A549 (cell line): ENCODE measurements around the gene ERCC5. TPM values are rescaled to one million over a fixed set of nuclear protein-coding genes. Genes with fewer than 3 reads are reported as not detected.

Experiments used
- ATAC-seq, 2 experiments: fragments of 200-7000 bp in 1 of 2; fragments of >200 bp in 1 of 2; cut with Nextera tagmentation in 1 of 2; cut with Tn5 transposase in 1 of 2; 3 replicates each; pipeline versions ENCODE4 v1.8.0 to v1.9.1; 2018 to 2020; ENCODE audit warnings: mild to moderate bottlenecking in 1 of 2, moderate library complexity in 1 of 2
- CTCF ChIA-PET: fragments of 300-600 bp; sonication (Branson Sonifier 250); formaldehyde crosslinking; extraction: SDS; loops from one replicate; lab custom pipeline; 2021; ENCODE audit warnings: antibody characterized with exemption, inconsistent platforms; lab: Yijun Ruan, JAX
- POLR2A ChIA-PET: fragments of 350-600 bp; formaldehyde crosslinking; extraction: SDS; loops from one replicate; lab custom pipeline; 2021; ENCODE audit warnings: antibody characterized with exemption, inconsistent platforms; lab: Yijun Ruan, JAX
- DNase-seq, 2 experiments: peaks; one replicate each; pipeline versions ENCODE4 v3.0.0 to v3.0.0-alpha.2; 2011 to 2016; ENCODE audit warnings: low read depth in 1 of 2, low spot score in 1 of 2
- FAIRE-seq: peaks from 2 replicates; lab custom pipeline; 2011; peaks lifted over from hg19 to GRCh38; lab: Jason Lieb, UNC
- H3K27ac ChIP-seq, 2 experiments: fragments of >200 bp; sonication (Bioruptor Twin); formaldehyde crosslinking; 3 replicates each; pipeline ENCODE4 v1.5.1; 2016 to 2017
- H3K4me1 ChIP-seq: fragments of >200 bp; sonication (Bioruptor Twin); formaldehyde crosslinking; 3 replicates; pipeline ENCODE4 v1.6.1; 2016
- H3K4me2 ChIP-seq: fragments of >200 bp; sonication (Bioruptor Twin); formaldehyde crosslinking; 3 replicates; pipeline ENCODE4 v1.6.1; 2016
- H3K4me3 ChIP-seq: fragments of >200 bp; sonication (Bioruptor Twin); formaldehyde crosslinking; 3 replicates; pipeline ENCODE4 v1.5.1; 2016
- H3K9me3 ChIP-seq: fragments of >200 bp; sonication (Bioruptor Twin); formaldehyde crosslinking; 3 replicates; pipeline ENCODE4 v1.6.1; 2016
- CBX2 ChIP-seq: fragments of 200-600 bp; sonication (generic); IDR thresholded peaks from 2 replicates; pipeline ENCODE4 v1.6.1; 2016; ENCODE audit warnings: low read depth, mild to moderate bottlenecking, borderline replicate concordance
- CBX8 ChIP-seq: fragments of 200-600 bp; sonication (generic); IDR thresholded peaks from 2 replicates; pipeline ENCODE4 v1.6.1; 2016
- CHD4 ChIP-seq: fragments of 200-600 bp; sonication (generic); IDR thresholded peaks from 2 replicates; pipeline ENCODE4 v1.6.1; 2016; ENCODE audit warnings: antibody characterized with exemption, mild to moderate bottlenecking, borderline replicate concordance
- FOSB ChIP-seq: fragments of 250-450 bp; sonication (Bioruptor Pico); IDR thresholded peaks from 2 replicates; pipeline ENCODE4 v1.5.0; 2020; ENCODE audit warnings: mild to moderate bottlenecking, moderate library complexity
- FOSL2 ChIP-seq, 2 experiments: fragments of 450-650 bp in 1 of 2; fragments of >200 bp in 1 of 2; sonication (Bioruptor Twin) in 1 of 2; formaldehyde crosslinking; IDR thresholded peaks; 2 replicates each; pipeline versions ENCODE4 v1.5.0 to v1.6.1; 2016 to 2020; ENCODE audit warnings: mild to moderate bottlenecking in 1 of 2, moderate library complexity in 1 of 2
- GATA3 ChIP-seq: IDR thresholded peaks from 2 replicates; pipeline ENCODE4 v1.6.1; 2012; ENCODE audit warnings: borderline replicate concordance
- HDAC2 ChIP-seq: fragments of 200-600 bp; sonication (generic); IDR thresholded peaks from 2 replicates; pipeline ENCODE4 v1.6.1; 2016
- HOXA7 ChIP-seq: fragments of 250-450 bp; sonication (Bioruptor Pico); IDR thresholded peaks from 2 replicates; pipeline ENCODE4 v1.5.0; 2020; ENCODE audit warnings: mild to moderate bottlenecking, moderate library complexity
- HOXB13 ChIP-seq: fragments of 250-450 bp; sonication (Bioruptor Pico); IDR thresholded peaks from 2 replicates; pipeline ENCODE4 v1.5.0; 2020; ENCODE audit warnings: low read depth, mild to moderate bottlenecking, moderate library complexity
- NFE2L2 ChIP-seq: fragments of 150-350 bp; conservative IDR thresholded peaks from 2 replicates; pipeline ENCODE4 v1.6.1; 2014; ENCODE audit warnings: low read length
- NR3C1 ChIP-seq: fragments of >200 bp; sonication (Bioruptor Twin); formaldehyde crosslinking; IDR thresholded peaks from 3 replicates; pipeline ENCODE4 v1.6.1; 2017
- PHF8 ChIP-seq: fragments of 200-600 bp; sonication (generic); IDR thresholded peaks from 2 replicates; pipeline ENCODE4 v1.6.1; 2016; ENCODE audit warnings: low read depth, mild to moderate bottlenecking, antibody characterized with exemption, moderate library complexity, borderline replicate concordance
- POLR2A ChIP-seq: IDR thresholded peaks from 2 replicates; pipeline ENCODE4 v1.6.1; 2012; ENCODE audit warnings: mild to moderate bottlenecking, low read length
- RFX5 ChIP-seq: fragments of 450-650 bp; IDR thresholded peaks from 2 replicates; pipeline ENCODE4 v1.7.1; 2014; ENCODE audit warnings: antibody characterized with exemption, mild to moderate bottlenecking, moderate library complexity
- RNF2 ChIP-seq: fragments of 200-600 bp; sonication (generic); IDR thresholded peaks from 2 replicates; pipeline ENCODE4 v1.6.1; 2016; ENCODE audit warnings: low read depth, mild to moderate bottlenecking, antibody characterized with exemption, moderate library complexity, borderline replicate concordance
- SREBF2 ChIP-seq: fragments of 450-650 bp; IDR thresholded peaks from 2 replicates; pipeline ENCODE4 v1.6.1; 2014; ENCODE audit warnings: mild to moderate bottlenecking, moderate library complexity
- ZC3H11A ChIP-seq: fragments of 450-650 bp; IDR thresholded peaks from 2 replicates; pipeline ENCODE4 v1.6.1; 2014; ENCODE audit warnings: antibody characterized with exemption, mild to moderate bottlenecking
- ZNF302 ChIP-seq: fragments of 250-450 bp; sonication (Bioruptor Pico); IDR thresholded peaks from 2 replicates; pipeline ENCODE4 v1.9.0; 2021; ENCODE audit warnings: inconsistent platforms, mild to moderate bottlenecking, moderate library complexity
- ZSCAN20 ChIP-seq: fragments of 250-450 bp; sonication (Bioruptor Pico); IDR thresholded peaks from 2 replicates; pipeline ENCODE4 v1.8.0; 2022; ENCODE audit warnings: mild to moderate bottlenecking, moderate library complexity
- WGBS: methylation state at CpG from one replicate; pipeline ENCODE4 v1.1.6; 2017; ENCODE audit errors: missing lambda C conversion rate; 5-methylcytosine and 5-hydroxymethylcytosine counted together
- polyA plus RNA-seq, 4 experiments: library from polyadenylated mRNA; depleted of rRNA in 3 of 4; stranded (reverse); fragments of >200 nt; fragmentation: RNase III in 1 of 4; extraction: RNeasy Plus Mini Kit Qiagen cat#74134 plus additional on column Dnase treatment in 1 of 4; gene quantifications; 2 replicates in 3 of 4; 3 replicates in 1 of 4; pipeline ENCODE4 v1.2.3, GENCODE V29; 2011 to 2017
- TF ChIP-seq, protein P1 (sequence below): fragments of 250-450 bp; sonication (Bioruptor Pico); IDR thresholded peaks from 2 replicates; pipeline ENCODE4 v1.5.0; 2021; ENCODE audit warnings: mild to moderate bottlenecking, moderate library complexity, borderline replicate concordance
- TF ChIP-seq, protein P2 (sequence below): fragments of >200 bp; sonication (Bioruptor Twin); formaldehyde crosslinking; IDR thresholded peaks from 2 replicates; pipeline ENCODE4 v1.6.1; 2016
- TF ChIP-seq, protein P3 (sequence below): fragments of >200 bp; sonication (Bioruptor Twin); formaldehyde crosslinking; IDR thresholded peaks from 3 replicates; pipeline ENCODE4 v1.6.1; 2016
- TF ChIP-seq, protein P4 (sequence below): fragments of 450-650 bp; IDR thresholded peaks from 2 replicates; pipeline ENCODE4 v1.6.1; 2014; ENCODE audit warnings: antibody characterized with exemption
- TF ChIP-seq, protein P5 (sequence below): fragments of >200 bp; sonication (Bioruptor Twin); formaldehyde crosslinking; IDR thresholded peaks from 3 replicates; pipeline ENCODE4 v1.5.1; 2016

Gene ERCC5
- polyA plus RNA-seq, 2 of the 4 experiments (the other 2 are of a cell fraction), result 19.3 to 24.4 TPM

DNA sequence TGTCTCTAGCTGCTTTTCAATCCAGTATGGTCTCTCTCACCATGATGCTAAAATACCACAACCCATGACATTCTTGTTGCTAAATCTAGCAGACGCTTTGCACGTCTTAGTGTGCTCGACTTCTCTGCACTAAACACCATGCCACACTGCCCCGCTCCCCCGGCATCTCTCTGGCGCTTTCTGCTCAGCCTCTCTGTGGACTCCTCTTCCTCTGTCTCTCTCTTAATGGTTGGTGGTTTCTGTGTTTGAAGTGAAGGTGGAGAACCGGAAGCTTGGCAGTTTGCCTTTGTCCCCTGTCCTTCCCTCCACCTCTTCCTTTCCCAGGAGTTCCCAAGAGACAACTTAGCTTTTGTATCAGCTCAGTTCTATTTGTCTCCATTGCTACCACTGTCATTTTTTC lies 8.8 kb downstream of the ERCC5 start:
- Histone ChIP-seq H3K27ac (no peak overlapping the region), H3K4me1 (no peaks in the 10 kb centered on the region), H3K9me3 (no peaks in the 10 kb centered on the region), H3K4me3 (no peak overlapping the region), H3K4me2 (no peak overlapping the region)
- no peak for DNase-seq
- TF ChIP-seq, protein P1, sequence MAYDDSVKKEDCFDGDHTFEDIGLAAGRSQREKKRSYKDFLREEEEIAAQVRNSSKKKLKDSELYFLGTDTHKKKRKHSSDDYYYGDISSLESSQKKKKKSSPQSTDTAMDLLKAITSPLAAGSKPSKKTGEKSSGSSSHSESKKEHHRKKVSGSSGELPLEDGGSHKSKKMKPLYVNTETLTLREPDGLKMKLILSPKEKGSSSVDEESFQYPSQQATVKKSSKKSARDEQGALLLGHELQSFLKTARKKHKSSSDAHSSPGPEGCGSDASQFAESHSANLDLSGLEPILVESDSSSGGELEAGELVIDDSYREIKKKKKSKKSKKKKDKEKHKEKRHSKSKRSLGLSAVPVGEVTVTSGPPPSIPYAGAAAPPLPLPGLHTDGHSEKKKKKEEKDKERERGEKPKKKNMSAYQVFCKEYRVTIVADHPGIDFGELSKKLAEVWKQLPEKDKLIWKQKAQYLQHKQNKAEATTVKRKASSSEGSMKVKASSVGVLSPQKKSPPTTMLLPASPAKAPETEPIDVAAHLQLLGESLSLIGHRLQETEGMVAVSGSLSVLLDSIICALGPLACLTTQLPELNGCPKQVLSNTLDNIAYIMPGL (CRISPR knock-in tag), result no peak
- TF ChIP-seq, protein P2, sequence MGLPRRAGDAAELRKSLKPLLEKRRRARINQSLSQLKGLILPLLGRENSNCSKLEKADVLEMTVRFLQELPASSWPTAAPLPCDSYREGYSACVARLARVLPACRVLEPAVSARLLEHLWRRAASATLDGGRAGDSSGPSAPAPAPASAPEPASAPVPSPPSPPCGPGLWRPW, result no peak
- TF ChIP-seq, protein P3, sequence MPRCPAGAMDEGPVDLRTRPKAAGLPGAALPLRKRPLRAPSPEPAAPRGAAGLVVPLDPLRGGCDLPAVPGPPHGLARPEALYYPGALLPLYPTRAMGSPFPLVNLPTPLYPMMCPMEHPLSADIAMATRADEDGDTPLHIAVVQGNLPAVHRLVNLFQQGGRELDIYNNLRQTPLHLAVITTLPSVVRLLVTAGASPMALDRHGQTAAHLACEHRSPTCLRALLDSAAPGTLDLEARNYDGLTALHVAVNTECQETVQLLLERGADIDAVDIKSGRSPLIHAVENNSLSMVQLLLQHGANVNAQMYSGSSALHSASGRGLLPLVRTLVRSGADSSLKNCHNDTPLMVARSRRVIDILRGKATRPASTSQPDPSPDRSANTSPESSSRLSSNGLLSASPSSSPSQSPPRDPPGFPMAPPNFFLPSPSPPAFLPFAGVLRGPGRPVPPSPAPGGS, result no peak
- TF ChIP-seq HDAC2 (no peak), FOSB (CRISPR knock-in tag) (no peak), ZNF302 (CRISPR knock-in tag) (no peak), HOXA7 (CRISPR knock-in tag) (no peak), NR3C1 (no peak), HOXB13 (CRISPR knock-in tag) (no peak), ZSCAN20 (CRISPR knock-in tag) (no peak), GATA3 (no peak), POLR2A (no peak), RNF2 (no peak), RFX5 (no peak), ZC3H11A (no peak), CBX8 (no peak), PHF8 (no peak), NFE2L2 (no peak)
- TF ChIP-seq, protein P4, sequence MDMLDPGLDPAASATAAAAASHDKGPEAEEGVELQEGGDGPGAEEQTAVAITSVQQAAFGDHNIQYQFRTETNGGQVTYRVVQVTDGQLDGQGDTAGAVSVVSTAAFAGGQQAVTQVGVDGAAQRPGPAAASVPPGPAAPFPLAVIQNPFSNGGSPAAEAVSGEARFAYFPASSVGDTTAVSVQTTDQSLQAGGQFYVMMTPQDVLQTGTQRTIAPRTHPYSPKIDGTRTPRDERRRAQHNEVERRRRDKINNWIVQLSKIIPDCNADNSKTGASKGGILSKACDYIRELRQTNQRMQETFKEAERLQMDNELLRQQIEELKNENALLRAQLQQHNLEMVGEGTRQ, result no peak
- TF ChIP-seq, all 56 proteins: peak for 0
- ChIA-PET CTCF (interaction anchor here (1.0 to 1.1 kb wide), 2 partner anchors 9 to 16 kb away, joined by 4 to 5 read pairs; partner anchors contain the start of gene ERCC5), POLR2A (no interaction called here)
- no peak for ATAC-seq
- FAIRE-seq, result no peak
- WGBS, result 92% methylated on average over 7 of the region's 7 CpGs

DNA sequence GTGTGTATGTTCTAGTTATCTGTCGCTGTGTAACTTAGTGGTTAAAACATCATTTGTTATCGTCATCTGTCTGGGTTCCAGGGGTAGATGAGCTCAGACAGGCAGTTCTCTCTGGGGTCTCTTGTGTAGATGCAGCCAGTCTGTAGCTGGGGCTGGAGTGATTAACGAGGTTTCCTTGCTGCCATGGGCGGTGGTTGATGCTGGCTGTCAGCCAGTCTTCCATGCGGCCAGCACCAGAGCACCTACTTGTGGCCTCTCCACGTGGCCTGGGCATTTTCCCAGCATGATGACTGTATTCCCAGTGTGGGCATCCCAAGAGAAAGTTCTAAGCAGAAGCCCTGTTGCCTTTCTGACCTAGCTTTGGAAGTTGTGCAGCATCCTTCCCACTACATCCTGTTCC lies 10.7 kb downstream of the ERCC5 start:
- 69% methylated on average over 6 of the region's 6 CpGs for WGBS
- no peak overlapping the region for H3K27ac ChIP-seq
- CTCF ChIA-PET, result interaction anchor here (1.1 to 2.2 kb wide), 2 partner anchors 14 to 281 kb away, joined by 4 to 8 read pairs; no protein-coding TSS in a partner anchor
- no peak overlapping the region for H3K4me2 ChIP-seq
- no peak for ATAC-seq
- H3K4me1 ChIP-seq, result no peaks in the 10 kb centered on the region
- no peak for TF ChIP-seq SREBF2
- TF ChIP-seq, protein P5, sequence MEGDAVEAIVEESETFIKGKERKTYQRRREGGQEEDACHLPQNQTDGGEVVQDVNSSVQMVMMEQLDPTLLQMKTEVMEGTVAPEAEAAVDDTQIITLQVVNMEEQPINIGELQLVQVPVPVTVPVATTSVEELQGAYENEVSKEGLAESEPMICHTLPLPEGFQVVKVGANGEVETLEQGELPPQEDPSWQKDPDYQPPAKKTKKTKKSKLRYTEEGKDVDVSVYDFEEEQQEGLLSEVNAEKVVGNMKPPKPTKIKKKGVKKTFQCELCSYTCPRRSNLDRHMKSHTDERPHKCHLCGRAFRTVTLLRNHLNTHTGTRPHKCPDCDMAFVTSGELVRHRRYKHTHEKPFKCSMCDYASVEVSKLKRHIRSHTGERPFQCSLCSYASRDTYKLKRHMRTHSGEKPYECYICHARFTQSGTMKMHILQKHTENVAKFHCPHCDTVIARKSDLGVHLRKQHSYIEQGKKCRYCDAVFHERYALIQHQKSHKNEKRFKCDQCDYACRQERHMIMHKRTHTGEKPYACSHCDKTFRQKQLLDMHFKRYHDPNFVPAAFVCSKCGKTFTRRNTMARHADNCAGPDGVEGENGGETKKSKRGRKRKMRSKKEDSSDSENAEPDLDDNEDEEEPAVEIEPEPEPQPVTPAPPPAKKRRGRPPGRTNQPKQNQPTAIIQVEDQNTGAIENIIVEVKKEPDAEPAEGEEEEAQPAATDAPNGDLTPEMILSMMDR, result no peak
- no peak for TF ChIP-seq FOSL2 (IDR thresholded peaks at IDR 0.05)
- TF ChIP-seq FOSL2 (CRISPR knock-in tag; IDR thresholded peaks at IDR 0.05), result no peak
- no peak for TF ChIP-seq CBX2
- no peak for TF ChIP-seq CHD4
- TF ChIP-seq ZNF302 (CRISPR knock-in tag), result no peak
- TF ChIP-seq, protein P3, result no peak
- TF ChIP-seq HOXB13 (CRISPR knock-in tag), result no peak
- no peak for DNase-seq
- no peaks in the 10 kb centered on the region for H3K9me3 ChIP-seq
- H3K4me3 ChIP-seq, result no peak overlapping the region
- FAIRE-seq, result no peak
- POLR2A ChIA-PET, result no interaction called here
